Ishikawa (cell line): Measurements from ENCODE around the gene LTO1.

Experiments used
- CEBPB ChIP-seq: IDR thresholded peaks from 2 replicates; pipeline ENCODE4 v1.6.1; 2012
- CREB1 ChIP-seq: IDR thresholded peaks from 2 replicates; pipeline ENCODE4 v1.6.1; 2012; ENCODE audit warnings: low read depth
- EGR1 ChIP-seq: IDR thresholded peaks from 2 replicates; pipeline ENCODE4 v1.6.1; 2012
- EP300 ChIP-seq: IDR thresholded peaks from 2 replicates; pipeline ENCODE4 v1.6.1; 2012; ENCODE audit warnings: borderline replicate concordance
- FOXM1 ChIP-seq: IDR thresholded peaks from 2 replicates; pipeline ENCODE4 v1.6.1; 2012; ENCODE audit warnings: low read depth, borderline replicate concordance
- MAX ChIP-seq: IDR thresholded peaks from 2 replicates; pipeline ENCODE4 v1.6.1; 2012
- NFIC ChIP-seq: IDR thresholded peaks from 2 replicates; pipeline ENCODE4 v1.6.1; 2012
- RAD21 ChIP-seq: IDR thresholded peaks from 2 replicates; pipeline ENCODE4 v1.6.1; 2012; ENCODE audit warnings: low read depth
- REST ChIP-seq: IDR thresholded peaks from 2 replicates; pipeline ENCODE4 v1.6.1; 2012; ENCODE audit warnings: low read depth, mild to moderate bottlenecking
- TAF1 ChIP-seq: IDR thresholded peaks from 2 replicates; pipeline ENCODE4 v1.6.1; 2012; ENCODE audit warnings: low read depth, mild to moderate bottlenecking
- TCF12 ChIP-seq: IDR thresholded peaks from 2 replicates; pipeline ENCODE4 v1.6.1; 2012; ENCODE audit warnings: low read depth
- TEAD4 ChIP-seq: IDR thresholded peaks from 2 replicates; pipeline ENCODE4 v1.6.1; 2012
- USF1 ChIP-seq: IDR thresholded peaks from 2 replicates; pipeline ENCODE4 v1.6.1; 2012

Gene LTO1

GRCh38 chr11:69647761-69648497, 27.2 kb downstream of the LTO1 start:
- TF ChIP-seq REST (no peak), TCF12 (no peak)

- no peak for TF ChIP-seq CEBPB
- no peak for TF ChIP-seq TEAD4
- no peak for TF ChIP-seq TAF1
- TF ChIP-seq USF1 = no peak
- no peak for TF ChIP-seq TCF12
These were observed 27.8 kb downstream of the LTO1 start for GRCh38 chr11:69647390-69647748.

- TF ChIP-seq CEBPB (no peak), NFIC (0 out of 2 replicates have a peak, but pooled peaks have one; percentile 17), MAX (no peak)
These were observed 28.4 kb downstream of the LTO1 start for GRCh38 chr11:69646493-69647389.

- no peak for TF ChIP-seq CEBPB
- no peak for TF ChIP-seq USF1
- TF ChIP-seq TEAD4 = no peak
- TF ChIP-seq TCF12 = no peak
- no peak for TF ChIP-seq FOXM1
- TF ChIP-seq TAF1 = no peak
- no peak for TF ChIP-seq EP300
- no peak for TF ChIP-seq REST
- no peak for TF ChIP-seq RAD21
- TF ChIP-seq NFIC = no peak
These were observed 29.2 kb downstream of the LTO1 start for GRCh38 chr11:69645801-69646492.

- TF ChIP-seq NFIC (no peak), EGR1 (no peak), FOXM1 (no peak), TCF12 (no peak), EP300 (no peak), CREB1 (no peak), RAD21 (no peak), REST (no peak), TAF1 (no peak), USF1 (no peak)
These were observed 30.0 kb downstream of the LTO1 start for GRCh38 chr11:69644962-69645675.
